AG10803 (cell line): ENCODE results near the gene TFB2M.
"Not testable (repeated sequence)": the region's sequence is repeated elsewhere in the genome, so short reads cannot be mapped to it uniquely, and the experiment has no call there.

Experiments
- DNase-seq: peaks from one replicate; pipeline ENCODE4 v3.0.0; 2010; ENCODE audit warnings: low read depth
- H3K4me3 ChIP-seq: 2 replicates; pipeline ENCODE4 v1.5.1; 2011; ENCODE audit warnings: mild to moderate bottlenecking, low read length, control low read depth
- TF ChIP-seq, protein P1 (sequence below): conservative IDR thresholded peaks from 2 replicates; pipeline ENCODE4 v1.5.1; 2011; ENCODE audit warnings: mild to moderate bottlenecking, low read length, control low read depth, inconsistent platforms

TFB2M gene

DNA sequence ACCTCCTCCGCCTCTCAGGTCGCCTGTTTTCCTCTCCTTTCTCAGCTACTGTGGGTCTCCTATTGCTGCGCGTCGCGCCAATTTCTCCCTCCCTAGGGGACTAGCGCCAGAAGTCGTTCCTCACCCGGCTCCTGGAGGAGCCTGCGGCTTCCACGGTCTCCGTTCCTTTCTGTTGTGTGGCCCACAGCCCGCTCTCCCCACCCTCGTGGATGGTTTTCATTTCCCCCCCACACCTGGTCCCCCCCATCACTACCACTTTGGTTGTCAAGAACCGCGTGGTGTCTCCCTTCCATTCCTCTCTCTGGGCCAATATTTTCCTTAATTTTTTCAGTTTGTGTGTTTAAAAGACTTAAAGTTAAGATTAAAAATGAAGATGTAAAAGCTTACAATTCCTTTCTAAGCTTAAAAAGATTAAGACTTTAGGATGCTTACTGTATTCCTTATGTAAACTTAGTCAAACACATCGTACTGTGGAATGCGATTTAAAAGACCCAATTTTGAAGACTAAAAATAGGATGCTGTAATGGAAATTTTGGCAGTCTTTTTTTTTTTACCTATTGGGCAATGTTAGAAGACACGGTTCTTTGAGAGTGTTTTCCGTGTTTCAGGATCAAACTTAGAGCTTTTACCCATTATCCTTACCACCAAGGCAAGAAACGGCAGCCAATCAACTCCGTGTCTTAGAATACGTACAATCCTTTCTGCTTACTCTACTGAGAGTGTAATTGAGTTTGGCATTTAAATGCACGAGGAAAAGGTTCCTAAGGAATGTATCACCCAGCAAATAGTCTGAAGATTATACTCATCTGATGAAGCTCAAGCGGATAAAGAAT, 968 bp upstream of the TFB2M start:
- peak overlapping the region; percentile 98 for H3K4me3 ChIP-seq
- DNase-seq, result peak; percentile 94
- TF ChIP-seq, protein P1, sequence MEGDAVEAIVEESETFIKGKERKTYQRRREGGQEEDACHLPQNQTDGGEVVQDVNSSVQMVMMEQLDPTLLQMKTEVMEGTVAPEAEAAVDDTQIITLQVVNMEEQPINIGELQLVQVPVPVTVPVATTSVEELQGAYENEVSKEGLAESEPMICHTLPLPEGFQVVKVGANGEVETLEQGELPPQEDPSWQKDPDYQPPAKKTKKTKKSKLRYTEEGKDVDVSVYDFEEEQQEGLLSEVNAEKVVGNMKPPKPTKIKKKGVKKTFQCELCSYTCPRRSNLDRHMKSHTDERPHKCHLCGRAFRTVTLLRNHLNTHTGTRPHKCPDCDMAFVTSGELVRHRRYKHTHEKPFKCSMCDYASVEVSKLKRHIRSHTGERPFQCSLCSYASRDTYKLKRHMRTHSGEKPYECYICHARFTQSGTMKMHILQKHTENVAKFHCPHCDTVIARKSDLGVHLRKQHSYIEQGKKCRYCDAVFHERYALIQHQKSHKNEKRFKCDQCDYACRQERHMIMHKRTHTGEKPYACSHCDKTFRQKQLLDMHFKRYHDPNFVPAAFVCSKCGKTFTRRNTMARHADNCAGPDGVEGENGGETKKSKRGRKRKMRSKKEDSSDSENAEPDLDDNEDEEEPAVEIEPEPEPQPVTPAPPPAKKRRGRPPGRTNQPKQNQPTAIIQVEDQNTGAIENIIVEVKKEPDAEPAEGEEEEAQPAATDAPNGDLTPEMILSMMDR, result no peak

DNA sequence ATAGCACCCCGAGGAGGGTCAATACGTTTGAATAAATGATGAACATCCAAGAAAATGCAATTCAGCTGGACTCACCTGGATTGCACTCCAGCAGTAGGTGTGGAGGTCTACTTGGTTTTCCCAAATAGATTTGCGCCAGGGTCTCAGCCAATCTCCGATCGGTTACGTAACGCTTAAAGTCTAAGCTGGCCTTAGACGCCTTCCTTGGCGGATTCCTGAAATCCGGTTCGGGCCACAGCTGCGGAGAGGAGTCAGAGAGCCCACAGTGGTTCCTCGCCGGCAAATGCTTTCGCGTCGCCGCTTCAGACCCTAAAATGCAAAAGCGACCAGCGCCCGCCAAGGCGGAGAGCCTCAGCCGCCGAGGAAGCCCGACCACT, 322 bp downstream of the TFB2M start:
- peak overlapping the region; percentile 98 for H3K4me3 ChIP-seq
- no peak for DNase-seq
- TF ChIP-seq, protein P1, result no peak

DNA sequence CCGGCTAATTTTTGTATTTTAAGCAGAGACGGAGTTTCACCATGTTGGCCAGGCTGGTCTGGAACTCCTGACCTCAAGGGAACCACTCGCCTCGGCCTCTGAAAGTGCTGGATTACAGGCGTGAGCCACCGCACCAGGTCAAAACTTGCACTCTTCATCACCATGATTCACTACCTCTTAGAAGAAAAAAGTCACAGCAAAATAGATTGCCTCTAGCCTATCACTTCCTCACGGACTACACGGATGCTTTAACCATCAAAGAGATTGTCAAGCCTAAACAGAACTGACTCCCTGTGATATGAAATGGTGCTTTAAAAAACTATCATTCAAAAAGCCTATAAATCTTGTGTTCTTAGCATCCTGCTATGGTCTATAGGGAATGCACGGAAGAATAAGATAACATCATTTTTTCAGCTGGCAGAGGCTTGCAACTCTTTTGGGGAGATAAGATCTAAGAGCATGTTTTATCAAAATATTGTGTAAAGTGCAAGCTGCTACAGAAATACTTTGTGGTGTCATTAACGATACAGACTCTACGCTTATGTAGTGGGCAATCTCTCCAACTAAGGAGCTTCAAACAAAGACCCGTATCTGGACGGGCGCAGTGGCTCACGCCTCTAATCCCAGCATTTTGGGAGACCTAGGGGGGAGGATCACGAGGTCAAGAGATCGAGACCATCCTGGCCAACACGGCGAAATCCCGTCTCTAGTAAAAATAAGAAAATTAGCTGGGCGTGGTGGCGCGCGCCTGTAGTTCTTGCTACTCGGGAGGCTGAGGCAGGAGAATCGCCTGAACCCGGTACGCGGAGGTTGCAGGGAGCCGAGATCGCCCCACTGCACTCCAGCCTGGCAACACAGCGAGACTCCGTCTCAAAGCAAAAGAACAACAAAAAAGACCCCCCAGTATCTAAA, 966 bp downstream of the TFB2M start:
- TF ChIP-seq, protein P1, result no peak
- no peak for DNase-seq
- H3K4me3 ChIP-seq, result peak overlapping the region; percentile 98

DNA sequence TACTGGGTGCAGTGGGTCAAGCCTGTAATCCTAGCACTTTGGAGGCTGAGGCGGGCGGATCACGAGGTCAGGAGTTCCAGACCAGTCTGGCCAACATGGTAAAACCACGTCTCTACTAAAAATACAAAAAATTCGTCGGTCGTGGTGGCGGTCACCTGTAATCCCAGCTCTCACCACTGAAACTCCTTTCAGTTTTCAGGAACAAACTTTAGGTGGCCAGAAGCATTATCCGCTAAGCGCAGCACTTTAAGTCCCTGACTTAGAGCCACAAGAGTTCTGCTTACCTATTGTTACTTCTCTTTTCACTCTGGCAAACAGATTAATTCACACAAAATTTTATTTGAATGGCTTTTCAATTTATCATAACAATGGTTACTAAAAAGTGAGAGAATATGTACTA, 5.2 kb downstream of the TFB2M start:
- not testable (repeated sequence) for DNase-seq, H3K4me3 ChIP-seq

DNA sequence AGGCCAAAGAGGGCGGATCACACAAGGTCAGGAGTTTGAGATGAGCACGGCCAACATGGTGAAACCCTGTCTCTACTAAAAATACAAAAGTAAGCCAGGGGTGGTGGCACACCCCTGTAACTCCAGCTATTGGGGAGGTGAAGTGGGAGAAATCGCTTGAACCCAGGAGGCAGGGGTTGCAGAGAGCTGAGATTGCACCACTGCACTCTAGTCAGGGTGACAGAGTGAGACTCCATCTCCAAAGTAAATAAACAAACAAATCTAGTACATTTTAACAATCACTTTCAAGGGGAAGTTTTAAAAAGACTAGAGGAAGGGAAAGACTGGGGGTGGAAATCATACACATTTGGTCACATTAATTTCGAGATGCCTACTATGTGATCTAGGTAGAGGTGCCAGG, 6.8 kb downstream of the TFB2M start:
- TF ChIP-seq, protein P1, result no peak
- H3K4me3 ChIP-seq, result no peak overlapping the region
- DNase-seq, result no peak

DNA sequence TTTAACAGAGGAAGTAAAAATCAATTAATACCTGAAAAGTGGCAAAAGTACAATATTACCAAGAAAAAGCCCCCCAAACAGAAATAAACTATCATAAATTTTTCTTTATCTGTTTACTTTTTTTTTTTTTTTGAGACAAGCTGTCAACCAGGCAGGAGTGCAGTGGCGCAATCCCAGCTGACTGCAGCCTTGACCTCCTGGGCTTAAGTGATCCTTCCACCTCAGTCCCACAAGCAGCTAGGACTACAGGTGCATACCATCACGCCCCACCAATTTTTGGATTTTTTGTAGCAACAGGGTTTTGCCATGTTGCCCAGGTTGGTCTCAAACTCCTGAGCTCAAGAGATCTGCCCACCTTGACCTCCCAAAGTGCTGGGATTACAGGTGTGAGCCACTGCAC, 8.0 kb downstream of the TFB2M start:
- no peak for DNase-seq
- H3K4me3 ChIP-seq, result no peak overlapping the region
- TF ChIP-seq, protein P1, result no peak

DNA sequence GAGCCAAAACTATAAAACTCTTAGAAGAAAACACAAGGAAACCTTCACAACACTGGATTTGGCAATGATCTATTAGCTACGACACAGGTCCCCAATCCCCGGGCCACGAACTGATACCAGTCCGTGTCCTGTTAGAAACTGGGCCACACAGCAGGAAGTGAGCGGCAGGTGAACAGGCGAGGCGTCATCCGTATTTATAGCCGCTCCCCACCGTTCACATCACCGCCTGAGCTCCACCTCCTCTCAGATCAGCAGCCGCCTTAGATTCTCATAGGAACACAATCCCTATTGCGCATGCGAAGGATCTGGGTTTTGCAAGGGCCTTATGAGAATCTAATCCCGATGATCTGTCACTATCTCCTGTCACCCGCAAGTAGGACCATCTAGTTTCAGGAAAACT, 11.9 kb downstream of the TFB2M start:
- TF ChIP-seq, protein P1, result no peak
- no peak overlapping the region for H3K4me3 ChIP-seq
- no peak for DNase-seq
